Measurements from ENCODE around the gene CIB1. TPM values are rescaled to one million over a fixed set of nuclear protein-coding genes. Genes with fewer than 3 reads are reported as not detected.
A peak's percentile ranks its signal among the peaks of the same experiment; 100 is the strongest.

The CIB1 gene
- total and polyA plus RNA-seq, 2 of the 8 experiments (the other 6 are each of a cell fraction or from before 2014, with no cell fraction given), result 26.0 to 63.5 TPM

DNA sequence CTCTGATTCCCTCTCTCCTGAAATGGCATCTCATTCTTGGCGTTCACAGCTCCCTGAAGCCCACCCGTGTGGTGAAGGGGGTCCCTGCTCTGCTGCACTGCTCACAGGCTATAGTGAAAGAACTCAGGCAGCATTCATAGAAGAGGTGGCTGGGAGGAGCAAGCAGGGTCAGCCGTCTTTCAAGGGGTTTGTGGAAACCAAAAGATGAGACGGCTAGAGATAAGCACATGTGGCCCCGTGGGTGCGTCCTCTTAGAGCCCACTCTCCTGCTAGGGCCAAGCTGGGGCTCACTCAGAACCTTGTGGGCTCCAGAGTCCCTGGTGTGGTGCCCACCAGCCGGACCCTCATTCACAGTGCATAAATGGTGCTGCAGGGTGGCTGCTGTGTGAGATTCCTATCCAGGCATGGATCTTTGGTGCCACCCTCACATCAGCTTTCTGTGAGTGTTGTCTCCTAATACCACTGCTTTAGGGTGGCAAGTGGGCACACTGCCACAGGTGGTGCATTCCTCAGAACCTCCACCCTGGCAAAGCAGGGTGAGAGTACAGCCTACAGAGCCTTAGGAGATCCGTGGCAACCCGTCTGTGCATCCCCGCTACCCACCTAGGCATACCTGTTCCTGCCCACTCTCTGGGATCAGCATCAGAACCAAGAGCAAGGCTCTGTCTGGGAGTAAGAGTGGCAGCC lies 43.8 kb downstream of the CIB1 start:
- no peak overlapping the region for H3K27ac ChIP-seq (ENCODE audit: low read depth, low read length)
- no peaks in the 10 kb centered on the region for H3K27me3 ChIP-seq (replicated peaks in 1 of 4; ENCODE audit: control insufficient read depth in 3 of 4, extremely low read depth in 1 of 4, insufficient read depth in 3 of 4, low read length in 3 of 4)
- H3K23me2 ChIP-seq (ENCODE audit: low read depth, low read length), result peaks cover 6% of the 10 kb centered on the region; the same call in 1 of the 2 replicates
- CTCF ChIA-PET (ENCODE audit: partially characterized antibody), result interaction anchor here (0.8 to 3.7 kb wide), 10 partner anchors 10 to 116 kb away, joined by 3 to 14 read pairs (median 3); partner anchors contain the start of gene SEMA4B
- no peaks in the 10 kb centered on the region for H3K79me2 ChIP-seq (ENCODE audit: control insufficient read depth in 1 of 2, insufficient read depth in 2 of 2, low read length in 2 of 2)
- no peak overlapping the region for H2BK120ac ChIP-seq (replicated peaks; ENCODE audit: low read depth, low read length)
- no peak overlapping the region for H2AK5ac ChIP-seq (ENCODE audit: low read depth, low read length)
- peaks cover 0 to 2% of the 10 kb centered on the region in 2 experiments for H4K20me1 ChIP-seq (replicated peaks in 1 of 2; ENCODE audit: control insufficient read depth in 1 of 2, insufficient read depth in 2 of 2, low read length in 2 of 2)
- no peak overlapping the region for H3K4me3 ChIP-seq (ENCODE audit: extremely low read depth in 1 of 4, insufficient read depth in 2 of 4, low read depth in 3 of 4, low read length in 4 of 4)
- H2BK15ac ChIP-seq (ENCODE audit: low read length), result peak overlapping the region; percentile 12; the same call in 1 of the 2 replicates
- H2BK12ac ChIP-seq (ENCODE audit: low read depth, low read length), result no peak overlapping the region
- H3K14ac ChIP-seq (ENCODE audit: insufficient read length), result no peak overlapping the region
- no peak overlapping the region for H3K9ac ChIP-seq (replicated peaks in 1 of 4; ENCODE audit: extremely low read depth in 1 of 4, low read depth in 3 of 4, low read length in 3 of 4)
- H3K23ac ChIP-seq (ENCODE audit: insufficient read length), result no peak overlapping the region
- WGBS, 2 experiments (ENCODE audit: extremely low coverage in 1 of 2, insufficient coverage in 1 of 2, insufficient read length in 1 of 2, insufficient replicate concordance in 2 of 2, low coverage in 1 of 2, low lambda C conversion rate in 2 of 2, missing lambda C conversion rate in 1 of 2), result 89% methylated on average over 10 of the region's 10 CpGs; no CpG with 5 or more reads in 1 of the 2 experiments
- DNase-seq (ENCODE audit: low read depth in 1 of 2, low spot score in 2 of 2) (no peak), FAIRE-seq (no peak)
- no peak overlapping the region for H3K4ac ChIP-seq (replicated peaks; ENCODE audit: insufficient read length, low read depth, low read length)
- H3K56ac ChIP-seq (replicated peaks; ENCODE audit: insufficient read length, low read depth, low read length), result no peak overlapping the region
- no peak overlapping the region for H2AFZ ChIP-seq (ENCODE audit: low read length)
- POLR2A ChIA-PET (ENCODE audit: partially characterized antibody), result interaction anchor here (0.6 to 1.4 kb wide), 2 partner anchors 13 to 37 kb away, joined by 3 to 4 read pairs; no protein-coding TSS in a partner anchor
- no peaks in the 10 kb centered on the region for H3K36me3 ChIP-seq (ENCODE audit: control insufficient read depth in 2 of 4, insufficient read depth in 4 of 4, low read length in 3 of 4)
- H2BK5ac ChIP-seq (ENCODE audit: low read depth, low read length), result no peak overlapping the region
- peaks cover 0 to 10% (median 6%) of the 10 kb centered on the region in 4 experiments; a peak in 6 of 7 replicates for H3K4me1 ChIP-seq (replicated peaks in 1 of 4; ENCODE audit: control insufficient read depth in 3 of 4, insufficient read depth in 4 of 4, low read length in 3 of 4)
- H4K91ac ChIP-seq (replicated peaks; ENCODE audit: insufficient read length, low read length), result no peak overlapping the region
- no peak overlapping the region for H2BK20ac ChIP-seq (ENCODE audit: low read length)
- H3K18ac ChIP-seq (ENCODE audit: extremely low read depth, low read length), result no peak overlapping the region
- H4K8ac ChIP-seq (ENCODE audit: extremely low read depth, insufficient read depth, low read length), result no peak overlapping the region
- H4K5ac ChIP-seq (ENCODE audit: insufficient read length, low read depth, low read length), result no peak overlapping the region
- peaks cover 3% of the 10 kb centered on the region; the same call in 1 of the 2 replicates for H3K79me1 ChIP-seq (ENCODE audit: low read depth, low read length)
- no peak overlapping the region for H3K4me2 ChIP-seq (ENCODE audit: insufficient read depth in 1 of 2, low read depth in 2 of 2, low read length in 2 of 2)
- no peaks in the 10 kb centered on the region for H3K9me3 ChIP-seq (ENCODE audit: insufficient read depth in 2 of 2, low read depth in 1 of 2, low read length in 1 of 2)
- TF ChIP-seq SUZ12 (IDR thresholded peaks at IDR 0.05; ENCODE audit: low read length), result no peak
- no peak for TF ChIP-seq EGR1 (IDR thresholded peaks at IDR 0.05; ENCODE audit: borderline replicate concordance, low read depth, low read length)
- TF ChIP-seq CBX8 (IDR thresholded peaks at IDR 0.05; ENCODE audit: borderline replicate concordance, low read depth, low read length), result no peak
- no peak for TF ChIP-seq RNF2 (IDR thresholded peaks at IDR 0.05; ENCODE audit: borderline replicate concordance, low read depth, low read length, missing control alignments, poor library complexity, severe bottlenecking)
- TF ChIP-seq RFX5 (IDR thresholded peaks at IDR 0.05; ENCODE audit: borderline replicate concordance, low read depth, low read length), result no peak
- no peak for TF ChIP-seq PHF8 (conservative IDR thresholded peaks at IDR 0.05; ENCODE audit: low read depth, low read length)
- TF ChIP-seq SIN3A (conservative IDR thresholded peaks at IDR 0.05 in 1 of 2, IDR thresholded peaks at IDR 0.05 in 1 of 2; ENCODE audit: low read depth in 1 of 2, low read length in 2 of 2), result no peak
- TF ChIP-seq, protein P1, sequence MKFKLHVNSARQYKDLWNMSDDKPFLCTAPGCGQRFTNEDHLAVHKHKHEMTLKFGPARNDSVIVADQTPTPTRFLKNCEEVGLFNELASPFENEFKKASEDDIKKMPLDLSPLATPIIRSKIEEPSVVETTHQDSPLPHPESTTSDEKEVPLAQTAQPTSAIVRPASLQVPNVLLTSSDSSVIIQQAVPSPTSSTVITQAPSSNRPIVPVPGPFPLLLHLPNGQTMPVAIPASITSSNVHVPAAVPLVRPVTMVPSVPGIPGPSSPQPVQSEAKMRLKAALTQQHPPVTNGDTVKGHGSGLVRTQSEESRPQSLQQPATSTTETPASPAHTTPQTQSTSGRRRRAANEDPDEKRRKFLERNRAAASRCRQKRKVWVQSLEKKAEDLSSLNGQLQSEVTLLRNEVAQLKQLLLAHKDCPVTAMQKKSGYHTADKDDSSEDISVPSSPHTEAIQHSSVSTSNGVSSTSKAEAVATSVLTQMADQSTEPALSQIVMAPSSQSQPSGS (IDR thresholded peaks at IDR 0.05; ENCODE audit: low read length), result no peak
- no peak for TF ChIP-seq TAF7 (optimal IDR thresholded peaks at IDR 0.05; ENCODE audit: borderline replicate concordance, low read depth, low read length)
- no peak for TF ChIP-seq CEBPB (IDR thresholded peaks at IDR 0.05; ENCODE audit: low read depth, low read length)
